Nephron (organoid): ENCODE measurements around the gene BUD23.
A peak's percentile ranks its signal among the peaks of the same experiment; 100 is the strongest.

Experiments used
- H3K27ac Mint-ChIP-seq, 3 experiments: 2 replicates each; pipeline ENCODE4 v1.8.0; 2020; ENCODE audit warnings: mixed read lengths in 3 of 3, mild to moderate bottlenecking in 2 of 3, moderate library complexity in 1 of 3
- H3K27me3 Mint-ChIP-seq: 2 replicates; pipeline ENCODE4 v1.8.0; 2021; ENCODE audit warnings: low read depth, mild to moderate bottlenecking, moderate library complexity, mixed read lengths
- H3K36me3 Mint-ChIP-seq: 2 replicates; pipeline ENCODE4 v1.8.0; 2020; ENCODE audit warnings: low read depth, mixed read lengths
- H3K4me1 Mint-ChIP-seq: 2 replicates; pipeline ENCODE4 v1.8.0; 2020; ENCODE audit warnings: mixed read lengths
- H3K4me3 Mint-ChIP-seq, 3 experiments: 2 replicates each; pipeline ENCODE4 v1.8.0; 2020; ENCODE audit warnings: mild to moderate bottlenecking in 3 of 3, mixed read lengths in 3 of 3, moderate library complexity in 2 of 3
- H3K9me3 Mint-ChIP-seq: 2 replicates; pipeline ENCODE4 v1.8.0; 2020; ENCODE audit warnings: mixed read lengths
- CTCF ChIP-seq, 3 experiments: fragments of 200-600 bp; sonication (generic); IDR thresholded peaks; one replicate each; pipeline ENCODE4 v1.5.0; 2021; ENCODE audit warnings: antibody characterized with exemption in 3 of 3; ENCODE audit not compliant: unreplicated experiment in 3 of 3

The BUD23 gene

GRCh38 chr7:73732397-73732796, 49.0 kb downstream of the BUD23 start:
- Mint-ChIP-seq H3K4me3 (no peak overlapping the region), H3K27ac (no peak overlapping the region), H3K36me3 (no peaks in the 10 kb centered on the region), H3K4me1 (no peaks in the 10 kb centered on the region), H3K27me3 (no peaks in the 10 kb centered on the region), H3K9me3 (no peaks in the 10 kb centered on the region)
- no peak for TF ChIP-seq CTCF (IDR thresholded peaks at IDR 0.05; ENCODE audit: unreplicated experiment in 3 of 3)

- Mint-ChIP-seq H3K4me1 (no peaks in the 10 kb centered on the region), H3K9me3 (no peaks in the 10 kb centered on the region), H3K27me3 (no peaks in the 10 kb centered on the region), H3K4me3 (peak overlapping the region in 2 of 3 experiments; percentile 5 to 42), H3K36me3 (no peaks in the 10 kb centered on the region), H3K27ac (peak overlapping the region in 1 of 3 experiments; percentile 0)
- TF ChIP-seq CTCF (IDR thresholded peaks at IDR 0.05; ENCODE audit: unreplicated experiment in 3 of 3) = peak; percentile 48 to 67 (median 58)
Measured at GRCh38 chr7:73734619-73735527, 51.5 kb downstream of the BUD23 start.

GRCh38 chr7:73735528-73735905, 52.1 kb downstream of the BUD23 start:
- Mint-ChIP-seq H3K36me3 (no peaks in the 10 kb centered on the region), H3K9me3 (no peaks in the 10 kb centered on the region), H3K4me1 (no peaks in the 10 kb centered on the region), H3K4me3 (peak overlapping the region in 1 of 3 experiments; percentile 34), H3K27ac (no peak overlapping the region), H3K27me3 (no peaks in the 10 kb centered on the region)
- TF ChIP-seq CTCF (IDR thresholded peaks at IDR 0.05; ENCODE audit: unreplicated experiment in 3 of 3) = no peak

GRCh38 chr7:73736885-73737284, 53.5 kb downstream of the BUD23 start:
- H3K36me3 Mint-ChIP-seq = no peaks in the 10 kb centered on the region
- TF ChIP-seq CTCF (IDR thresholded peaks at IDR 0.05; ENCODE audit: unreplicated experiment in 3 of 3) = no peak
- H3K27me3 Mint-ChIP-seq = no peaks in the 10 kb centered on the region
- no peak overlapping the region for H3K27ac Mint-ChIP-seq
- peak overlapping the region; percentile 94 to 96 (median 95) for H3K4me3 Mint-ChIP-seq
- no peaks in the 10 kb centered on the region for H3K9me3 Mint-ChIP-seq
- peaks cover 5% of the 10 kb centered on the region for H3K4me1 Mint-ChIP-seq

GRCh38 chr7:73737491-73738219, 54.3 kb downstream of the BUD23 start:
- H3K4me1 Mint-ChIP-seq = peaks cover 10% of the 10 kb centered on the region
- TF ChIP-seq CTCF (IDR thresholded peaks at IDR 0.05; ENCODE audit: unreplicated experiment in 3 of 3) = no peak
- peaks cover 7% of the 10 kb centered on the region for H3K27me3 Mint-ChIP-seq
- peak overlapping the region; percentile 81 to 95 (median 86) for H3K27ac Mint-ChIP-seq
- H3K4me3 Mint-ChIP-seq = peak overlapping the region; percentile 94 to 96 (median 95)
- no peaks in the 10 kb centered on the region for H3K9me3 Mint-ChIP-seq
- no peaks in the 10 kb centered on the region for H3K36me3 Mint-ChIP-seq
